RWPE2 (cell line): ENCODE data around the gene THSD7B.
"Not testable (repeated sequence)": the region's sequence is repeated elsewhere in the genome, so short reads cannot be mapped to it uniquely, and the experiment has no call there.

Source experiments
- ATAC-seq: fragments of 200-7000 bp; cut with Tn5 transposase; 3 replicates; pipeline ENCODE4 v1.9.1; 2021; ENCODE audit warnings: low read depth
- DNase-seq: peaks from one replicate; pipeline ENCODE4 v3.0.0-alpha.2; 2020; ENCODE audit warnings: low spot score
- H3K27ac ChIP-seq: fragments of 450-650 bp; 2 replicates; pipeline ENCODE4 v1.5.1; 2017; ENCODE audit warnings: mild to moderate bottlenecking; ENCODE audit not compliant: poor library complexity, severe bottlenecking
- H3K27me3 ChIP-seq: fragments of 250-450 bp; sonication (Bioruptor Pico); 2 replicates; pipeline ENCODE4 v1.5.1; 2021; ENCODE audit warnings: mild to moderate bottlenecking, moderate library complexity; ENCODE audit not compliant: insufficient read depth, poor library complexity, severe bottlenecking
- H3K36me3 ChIP-seq: fragments of 250-450 bp; sonication (Bioruptor Pico); 2 replicates; pipeline ENCODE4 v1.5.1; 2020; ENCODE audit warnings: low read depth, mild to moderate bottlenecking, moderate library complexity
- H3K4me1 ChIP-seq: fragments of 250-450 bp; sonication (Bioruptor Pico); 2 replicates; pipeline ENCODE4 v1.5.1; 2021; ENCODE audit warnings: mild to moderate bottlenecking, moderate library complexity; ENCODE audit not compliant: insufficient read depth, poor library complexity, severe bottlenecking
- H3K4me3 ChIP-seq: fragments of 250-450 bp; sonication (Bioruptor Pico); 2 replicates; pipeline ENCODE4 v1.5.1; 2021; ENCODE audit warnings: mild to moderate bottlenecking, moderate library complexity; ENCODE audit not compliant: severe bottlenecking
- H3K9me3 ChIP-seq: fragments of 250-450 bp; sonication (Bioruptor Pico); 2 replicates; pipeline ENCODE4 v1.5.1; 2021; ENCODE audit warnings: mild to moderate bottlenecking, moderate library complexity; ENCODE audit not compliant: severe bottlenecking
- TF ChIP-seq, protein P1 (sequence below): fragments of 450-650 bp; IDR thresholded peaks from one replicate; pipeline ENCODE4 v1.5.1; 2017; ENCODE audit warnings: mild to moderate bottlenecking, moderate library complexity; ENCODE audit not compliant: poor library complexity, severe bottlenecking

The THSD7B gene

DNA sequence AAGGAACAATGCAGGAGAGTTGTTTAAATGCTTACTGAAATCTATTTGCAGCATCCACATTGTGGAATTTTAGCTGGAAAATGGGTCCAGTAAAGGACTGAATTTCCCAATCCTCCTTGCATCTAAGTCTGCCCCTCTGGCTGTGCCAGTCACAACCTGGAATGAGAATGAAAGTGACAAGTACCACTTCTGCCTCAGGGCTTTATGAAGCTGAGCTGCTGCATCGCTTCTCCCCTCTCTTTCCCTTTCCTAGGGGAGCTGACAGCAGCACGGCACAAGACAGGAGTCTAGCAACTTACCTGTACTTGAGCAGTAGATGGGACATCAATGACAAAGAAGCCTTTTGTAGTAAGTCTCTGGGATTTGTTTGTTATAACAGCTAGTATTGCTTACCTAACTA, 27.3 kb upstream of the THSD7B start:
- Histone ChIP-seq H3K36me3 (no peaks in the 10 kb centered on the region), H3K4me1 (no peaks in the 10 kb centered on the region), H3K27ac (no peak overlapping the region), H3K4me3 (no peak overlapping the region), H3K27me3 (peaks cover 3% of the 10 kb centered on the region), H3K9me3 (no peaks in the 10 kb centered on the region)
- TF ChIP-seq, protein P1, sequence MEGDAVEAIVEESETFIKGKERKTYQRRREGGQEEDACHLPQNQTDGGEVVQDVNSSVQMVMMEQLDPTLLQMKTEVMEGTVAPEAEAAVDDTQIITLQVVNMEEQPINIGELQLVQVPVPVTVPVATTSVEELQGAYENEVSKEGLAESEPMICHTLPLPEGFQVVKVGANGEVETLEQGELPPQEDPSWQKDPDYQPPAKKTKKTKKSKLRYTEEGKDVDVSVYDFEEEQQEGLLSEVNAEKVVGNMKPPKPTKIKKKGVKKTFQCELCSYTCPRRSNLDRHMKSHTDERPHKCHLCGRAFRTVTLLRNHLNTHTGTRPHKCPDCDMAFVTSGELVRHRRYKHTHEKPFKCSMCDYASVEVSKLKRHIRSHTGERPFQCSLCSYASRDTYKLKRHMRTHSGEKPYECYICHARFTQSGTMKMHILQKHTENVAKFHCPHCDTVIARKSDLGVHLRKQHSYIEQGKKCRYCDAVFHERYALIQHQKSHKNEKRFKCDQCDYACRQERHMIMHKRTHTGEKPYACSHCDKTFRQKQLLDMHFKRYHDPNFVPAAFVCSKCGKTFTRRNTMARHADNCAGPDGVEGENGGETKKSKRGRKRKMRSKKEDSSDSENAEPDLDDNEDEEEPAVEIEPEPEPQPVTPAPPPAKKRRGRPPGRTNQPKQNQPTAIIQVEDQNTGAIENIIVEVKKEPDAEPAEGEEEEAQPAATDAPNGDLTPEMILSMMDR: no peak
- ATAC-seq (no peak), DNase-seq (no peak)

DNA sequence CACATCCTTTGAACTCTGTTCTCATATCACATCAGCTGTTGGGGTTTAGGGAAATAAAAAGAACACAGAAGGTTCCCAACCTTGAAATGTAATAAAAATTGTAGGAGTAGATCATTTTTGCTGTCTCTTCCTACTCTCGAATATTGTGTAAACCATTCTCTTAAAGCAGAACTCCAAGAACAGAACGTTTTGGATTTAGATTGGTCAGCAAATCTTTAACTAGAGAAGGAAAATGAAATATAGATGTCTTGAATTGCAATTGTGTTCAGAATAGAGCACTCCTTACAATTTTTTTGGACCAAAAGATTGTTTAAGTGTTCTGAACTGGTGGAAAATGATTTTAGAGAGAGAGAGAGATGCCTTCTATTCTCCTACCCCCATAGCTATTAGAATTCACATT, 23.9 kb upstream of the THSD7B start:
- Histone ChIP-seq H3K36me3 (no peaks in the 10 kb centered on the region), H3K4me1 (no peaks in the 10 kb centered on the region), H3K9me3 (no peaks in the 10 kb centered on the region), H3K4me3 (no peak overlapping the region), H3K27ac (no peak overlapping the region), H3K27me3 (peaks cover 3% of the 10 kb centered on the region)
- ATAC-seq (no peak), DNase-seq (no peak)
- TF ChIP-seq, protein P1: no peak

DNA sequence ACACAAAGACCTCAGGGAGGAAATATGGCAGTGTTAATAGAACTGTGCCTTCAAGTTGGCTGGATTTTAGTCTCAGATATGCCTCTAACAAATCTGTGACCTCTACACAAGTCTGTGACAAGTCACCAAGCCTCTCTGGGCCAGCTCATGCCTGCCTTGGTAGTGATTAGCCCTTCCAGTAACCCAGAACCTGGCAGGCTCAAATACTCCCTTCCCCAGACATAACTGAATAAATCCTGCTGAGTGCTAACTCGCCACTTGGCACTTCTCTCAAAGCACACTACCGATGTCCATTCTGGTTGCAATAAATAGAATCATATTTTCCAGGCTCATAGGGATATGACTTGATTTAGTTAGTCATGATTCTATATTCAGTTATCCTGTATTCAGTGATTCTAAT, 15.3 kb upstream of the THSD7B start:
- no peaks in the 10 kb centered on the region for H3K27me3 ChIP-seq
- DNase-seq (no peak), ATAC-seq (no peak)
- no peaks in the 10 kb centered on the region for H3K9me3 ChIP-seq
- H3K4me3 ChIP-seq: no peak overlapping the region
- TF ChIP-seq, protein P1: no peak
- no peaks in the 10 kb centered on the region for H3K4me1 ChIP-seq
- no peak overlapping the region for H3K27ac ChIP-seq
- H3K36me3 ChIP-seq: no peaks in the 10 kb centered on the region

DNA sequence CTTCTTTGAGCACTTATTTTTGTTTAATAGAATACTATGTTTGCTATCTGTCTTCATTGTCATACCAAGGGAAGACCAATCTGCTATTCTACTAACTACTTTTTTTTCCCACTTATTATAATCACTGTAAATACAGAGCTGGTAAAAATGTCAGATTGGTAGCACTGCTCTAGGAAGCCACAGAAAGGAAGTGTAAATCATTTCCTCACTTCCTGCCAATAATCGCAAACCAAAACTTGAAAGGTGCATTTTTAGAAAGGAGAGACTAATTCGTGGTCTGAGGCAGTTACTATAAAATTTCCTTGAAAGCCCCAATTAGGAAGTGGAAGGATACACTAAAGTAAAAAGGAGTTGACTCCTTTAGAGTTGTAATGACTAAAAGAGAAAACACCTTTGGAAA, 13.9 kb upstream of the THSD7B start:
- Histone ChIP-seq H3K27me3 (no peaks in the 10 kb centered on the region), H3K4me3 (no peak overlapping the region), H3K27ac (no peak overlapping the region), H3K4me1 (no peaks in the 10 kb centered on the region), H3K9me3 (no peaks in the 10 kb centered on the region), H3K36me3 (no peaks in the 10 kb centered on the region)
- DNase-seq: no peak
- ATAC-seq: no peak
- TF ChIP-seq, protein P1: no peak

DNA sequence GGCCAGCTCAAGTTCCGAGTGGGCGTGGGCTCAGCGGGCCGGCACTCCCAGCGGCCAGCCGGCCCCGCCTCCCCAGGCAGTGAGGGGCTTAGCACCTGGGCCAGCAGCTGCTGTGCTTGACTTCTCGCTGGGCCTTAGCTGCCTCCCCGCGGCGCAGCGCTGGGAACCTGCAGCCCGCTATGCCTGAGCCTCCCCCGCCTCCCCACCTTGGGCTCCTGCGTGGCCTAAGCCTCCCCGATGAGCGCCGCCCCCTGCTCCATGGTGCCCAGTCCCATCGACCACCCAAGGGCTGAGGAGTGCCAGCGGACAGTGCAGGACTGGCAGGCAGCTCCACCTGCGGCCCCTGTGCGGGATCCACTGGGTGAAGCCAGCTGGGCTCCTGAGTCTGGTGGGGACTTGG, 6.8 kb upstream of the THSD7B start:
- not testable (repeated sequence) for H3K27ac ChIP-seq, H3K9me3 ChIP-seq, H3K36me3 ChIP-seq, DNase-seq, ATAC-seq, H3K4me1 ChIP-seq, H3K4me3 ChIP-seq
- peaks cover 12% of the 10 kb centered on the region for H3K27me3 ChIP-seq
